Osteocyte (in vitro differentiated cells): Measurements from ENCODE around the gene MAP3K14. TPM values are rescaled to one million over a fixed set of nuclear protein-coding genes. Genes with fewer than 3 reads are reported as not detected.

ENCODE experiments used
- DNase-seq: peaks from one replicate; pipeline ENCODE4 v3.0.0; 2021; ENCODE audit warnings: mixed read lengths; ENCODE audit not compliant: unreplicated experiment; ENCODE audit errors: extremely low spot score
- H3K27ac Mint-ChIP-seq: one replicate; pipeline ENCODE4 v1.8.0; 2021; ENCODE audit warnings: mild to moderate bottlenecking, mixed read lengths; ENCODE audit not compliant: unreplicated experiment
- H3K27me3 Mint-ChIP-seq: one replicate; pipeline ENCODE4 v1.8.0; 2021; ENCODE audit warnings: mixed read lengths; ENCODE audit not compliant: unreplicated experiment
- H3K36me3 Mint-ChIP-seq: one replicate; pipeline ENCODE4 v1.8.0; 2021; ENCODE audit warnings: mixed read lengths; ENCODE audit not compliant: unreplicated experiment
- H3K4me1 Mint-ChIP-seq: one replicate; pipeline ENCODE4 v1.8.0; 2021; ENCODE audit warnings: mixed read lengths; ENCODE audit not compliant: unreplicated experiment
- H3K4me3 Mint-ChIP-seq: one replicate; pipeline ENCODE4 v1.8.0; 2021; ENCODE audit warnings: mild to moderate bottlenecking, moderate library complexity, mixed read lengths; ENCODE audit not compliant: unreplicated experiment
- H3K9me3 Mint-ChIP-seq: one replicate; pipeline ENCODE4 v1.8.0; 2021; ENCODE audit warnings: mixed read lengths; ENCODE audit not compliant: unreplicated experiment
- total RNA-seq: library from RNA; stranded (reverse); gene quantifications from 2 replicates; pipeline ENCODE4 v1.2.1, GENCODE V29; 2021
- TF ChIP-seq, protein P1 (sequence below): fragments of 200-600 bp; sonication (generic); IDR thresholded peaks from 2 replicates; pipeline ENCODE4 v1.5.0; 2021; ENCODE audit warnings: antibody characterized with exemption, mild to moderate bottlenecking, moderate library complexity

MAP3K14 gene
- total RNA-seq, 1 donor from 2014 or later: 13.2 TPM

DNA sequence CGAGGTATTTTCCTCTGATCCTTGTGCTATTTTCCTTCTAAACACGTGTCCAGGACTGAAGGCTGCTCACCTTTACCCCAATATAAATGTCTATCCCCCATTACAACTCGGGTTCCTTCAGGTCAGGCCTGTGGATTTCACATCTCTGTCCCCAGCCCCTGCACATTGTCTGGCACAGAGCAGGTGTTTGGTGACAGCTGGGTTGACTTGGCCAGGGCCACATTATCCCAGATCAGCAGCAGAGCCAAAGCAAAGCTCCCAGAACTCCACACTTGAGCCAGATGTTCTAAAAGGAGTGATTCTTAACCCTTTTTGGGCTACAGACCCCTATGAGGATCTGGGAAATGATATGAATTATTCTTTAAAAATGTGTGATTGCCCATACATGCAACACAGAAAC lies 36.9 kb downstream of the MAP3K14 start:
- DNase-seq: no peak
- H3K4me3 Mint-ChIP-seq: no peak overlapping the region
- peaks cover 28% of the 10 kb centered on the region for H3K36me3 Mint-ChIP-seq
- no peaks in the 10 kb centered on the region for H3K9me3 Mint-ChIP-seq
- TF ChIP-seq, protein P1, sequence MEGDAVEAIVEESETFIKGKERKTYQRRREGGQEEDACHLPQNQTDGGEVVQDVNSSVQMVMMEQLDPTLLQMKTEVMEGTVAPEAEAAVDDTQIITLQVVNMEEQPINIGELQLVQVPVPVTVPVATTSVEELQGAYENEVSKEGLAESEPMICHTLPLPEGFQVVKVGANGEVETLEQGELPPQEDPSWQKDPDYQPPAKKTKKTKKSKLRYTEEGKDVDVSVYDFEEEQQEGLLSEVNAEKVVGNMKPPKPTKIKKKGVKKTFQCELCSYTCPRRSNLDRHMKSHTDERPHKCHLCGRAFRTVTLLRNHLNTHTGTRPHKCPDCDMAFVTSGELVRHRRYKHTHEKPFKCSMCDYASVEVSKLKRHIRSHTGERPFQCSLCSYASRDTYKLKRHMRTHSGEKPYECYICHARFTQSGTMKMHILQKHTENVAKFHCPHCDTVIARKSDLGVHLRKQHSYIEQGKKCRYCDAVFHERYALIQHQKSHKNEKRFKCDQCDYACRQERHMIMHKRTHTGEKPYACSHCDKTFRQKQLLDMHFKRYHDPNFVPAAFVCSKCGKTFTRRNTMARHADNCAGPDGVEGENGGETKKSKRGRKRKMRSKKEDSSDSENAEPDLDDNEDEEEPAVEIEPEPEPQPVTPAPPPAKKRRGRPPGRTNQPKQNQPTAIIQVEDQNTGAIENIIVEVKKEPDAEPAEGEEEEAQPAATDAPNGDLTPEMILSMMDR: no peak
- no peak overlapping the region for H3K27ac Mint-ChIP-seq
- H3K4me1 Mint-ChIP-seq: peaks cover 31% of the 10 kb centered on the region
- H3K27me3 Mint-ChIP-seq: no peaks in the 10 kb centered on the region

DNA sequence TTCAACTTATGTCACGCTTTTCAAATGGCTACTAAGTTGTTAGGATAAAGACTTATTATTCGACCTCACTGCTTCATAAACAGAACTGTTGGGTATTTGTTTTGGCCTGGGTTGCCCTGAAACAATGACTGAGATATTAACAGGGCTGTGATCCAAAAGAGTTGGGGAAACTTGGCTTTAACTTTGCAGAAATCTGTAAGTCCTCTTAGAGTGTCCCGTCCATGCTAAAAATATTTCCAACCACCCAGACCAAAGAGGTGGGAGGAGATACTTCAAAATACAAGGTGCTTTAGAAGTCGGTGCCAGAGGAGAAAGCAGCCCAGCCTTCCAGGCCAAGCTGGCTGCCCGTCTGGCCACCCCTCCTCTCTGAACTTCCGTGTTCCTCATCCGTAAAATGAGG lies 38.8 kb downstream of the MAP3K14 start:
- Mint-ChIP-seq H3K4me1 (peaks cover 23% of the 10 kb centered on the region), H3K27me3 (no peaks in the 10 kb centered on the region), H3K27ac (no peak overlapping the region), H3K9me3 (no peaks in the 10 kb centered on the region), H3K4me3 (no peak overlapping the region), H3K36me3 (peaks cover 18% of the 10 kb centered on the region)
- TF ChIP-seq, protein P1: no peak
- DNase-seq: no peak

DNA sequence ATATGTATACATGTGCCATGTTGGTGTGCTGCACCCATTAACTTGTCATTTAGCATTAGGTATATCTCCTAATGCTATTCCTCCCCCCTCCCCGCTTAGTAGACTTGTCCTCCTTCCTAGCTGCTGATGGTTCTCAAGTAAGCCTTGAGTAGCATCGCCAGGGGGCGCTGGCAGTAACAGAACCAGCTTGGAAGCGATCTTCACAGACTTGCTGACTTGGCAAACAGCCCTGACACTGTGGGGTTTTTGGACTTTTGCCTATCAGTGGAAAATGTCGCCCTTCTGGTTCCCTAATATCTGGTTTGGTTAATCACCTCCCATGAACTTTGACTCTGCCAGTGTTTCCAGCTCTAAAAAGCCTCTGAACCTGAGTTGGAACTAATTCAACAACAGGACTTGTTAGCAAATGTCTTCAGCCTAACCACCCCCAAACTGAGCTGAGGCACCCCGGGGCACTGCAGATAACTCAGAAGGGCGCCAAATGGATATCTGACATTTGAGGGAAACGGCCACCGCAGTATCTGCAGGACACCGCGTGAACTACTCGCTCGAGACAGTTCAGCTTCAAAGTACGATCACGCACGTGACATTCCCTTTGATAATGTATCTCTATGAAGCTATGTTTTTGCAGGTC lies 39.5 kb downstream of the MAP3K14 start:
- Mint-ChIP-seq H3K9me3 (no peaks in the 10 kb centered on the region), H3K4me1 (peaks cover 19% of the 10 kb centered on the region), H3K27me3 (no peaks in the 10 kb centered on the region), H3K36me3 (peaks cover 14% of the 10 kb centered on the region), H3K27ac (no peak overlapping the region), H3K4me3 (no peak overlapping the region)
- DNase-seq: peak; percentile 94
- TF ChIP-seq, protein P1: peak; percentile 87

DNA sequence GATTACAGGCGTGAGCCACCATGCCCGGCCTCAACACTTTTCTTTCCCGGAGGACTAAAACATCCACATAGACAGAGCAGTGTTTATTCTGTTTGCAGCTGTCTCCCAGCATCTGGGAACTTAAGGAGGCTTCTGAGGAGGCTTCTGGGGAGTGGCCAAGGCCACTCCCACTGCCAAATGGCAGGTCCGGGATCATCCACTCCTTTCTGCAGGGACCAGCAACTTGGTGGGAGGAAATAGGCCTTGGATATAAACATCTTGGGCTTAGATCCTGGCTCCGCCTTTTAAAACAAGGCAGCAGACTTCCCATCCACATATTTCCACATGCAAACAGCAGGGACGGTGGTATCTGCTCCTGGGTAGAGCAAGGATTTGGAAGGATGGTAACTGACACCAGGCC lies 40.8 kb downstream of the MAP3K14 start:
- no peak for DNase-seq

DNA sequence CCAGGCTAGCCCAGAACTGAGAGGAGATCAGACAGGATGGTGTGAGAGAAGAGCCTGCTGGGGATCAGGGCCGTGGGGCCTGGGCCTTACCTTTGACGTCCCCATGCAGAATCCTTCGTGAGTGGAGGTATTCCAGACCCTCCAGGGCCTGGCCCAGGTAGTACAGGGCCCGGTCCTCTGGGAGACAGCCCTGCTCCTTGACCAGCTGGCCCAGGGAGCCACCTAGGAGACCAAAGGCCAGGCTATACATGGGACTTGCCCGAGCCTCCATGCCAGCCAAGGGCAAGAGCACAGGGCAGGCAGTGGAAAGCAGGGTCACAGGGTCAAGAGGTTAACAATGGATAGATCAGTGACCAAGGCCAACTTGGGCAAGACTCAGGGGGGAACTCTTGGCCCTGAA lies 42.8 kb downstream of the MAP3K14 start:
- H3K4me1 Mint-ChIP-seq: peaks cover 18% of the 10 kb centered on the region
- no peaks in the 10 kb centered on the region for H3K9me3 Mint-ChIP-seq
- TF ChIP-seq, protein P1: no peak
- H3K4me3 Mint-ChIP-seq: no peak overlapping the region
- DNase-seq: no peak
- no peaks in the 10 kb centered on the region for H3K27me3 Mint-ChIP-seq
- no peak overlapping the region for H3K27ac Mint-ChIP-seq
- peaks cover 16% of the 10 kb centered on the region for H3K36me3 Mint-ChIP-seq

More for the DNA sequence above, 40.8 kb downstream of the MAP3K14 start:
- H3K4me3 Mint-ChIP-seq: no peak overlapping the region
- H3K36me3 Mint-ChIP-seq: peaks cover 12% of the 10 kb centered on the region
- TF ChIP-seq, protein P1: no peak
- peaks cover 18% of the 10 kb centered on the region for H3K4me1 Mint-ChIP-seq
- no peak overlapping the region for H3K27ac Mint-ChIP-seq
- H3K27me3 Mint-ChIP-seq: no peaks in the 10 kb centered on the region
- H3K9me3 Mint-ChIP-seq: no peaks in the 10 kb centered on the region
